Measurements from ENCODE around the gene RFPL3.
"Not testable (repeated sequence)": the region's sequence is repeated elsewhere in the genome, so short reads cannot be mapped to it uniquely, and the experiment has no call there.

GRCh38 chr22:32351875-32352274 lies 5.8 kb upstream of the RFPL3 start:
- not testable (repeated sequence) for TF ChIP-seq CTCF (conservative IDR thresholded peaks at IDR 0.05 in 1 of 2, IDR thresholded peaks at IDR 0.05 in 1 of 2; ENCODE audit: low read depth in 1 of 2, low read length in 2 of 2); EZH2 (IDR thresholded peaks at IDR 0.05; ENCODE audit: low read length, missing control alignments)

All from fibroblast of lung (primary cell).